Nephron progenitor cell (in vitro differentiated cells): ENCODE data around the gene FAM174C.
"Not testable (repeated sequence)": the region's sequence is repeated elsewhere in the genome, so short reads cannot be mapped to it uniquely, and the experiment has no call there.

Experiments used
- DNase-seq: peaks from one replicate; pipeline ENCODE4 v3.0.0; 2021
- H3K27ac Mint-ChIP-seq: 2 replicates; pipeline ENCODE4 v1.8.0; 2021; ENCODE audit warnings: mild to moderate bottlenecking, moderate library complexity, mixed read lengths
- H3K27me3 Mint-ChIP-seq: 2 replicates; pipeline ENCODE4 v1.8.0; 2021; ENCODE audit warnings: mild to moderate bottlenecking, low read depth, mixed read lengths; ENCODE audit not compliant: poor library complexity
- H3K36me3 Mint-ChIP-seq: 2 replicates; pipeline ENCODE4 v1.8.0; 2021; ENCODE audit warnings: low read depth, mixed read lengths
- H3K4me1 Mint-ChIP-seq: 2 replicates; pipeline ENCODE4 v1.8.0; 2021; ENCODE audit warnings: mixed read lengths
- H3K4me3 Mint-ChIP-seq: 2 replicates; pipeline ENCODE4 v1.8.0; 2021; ENCODE audit warnings: mild to moderate bottlenecking, moderate library complexity, mixed read lengths
- H3K9me3 Mint-ChIP-seq: 2 replicates; pipeline ENCODE4 v1.8.0; 2021; ENCODE audit warnings: mild to moderate bottlenecking, moderate library complexity, mixed read lengths
- CTCF ChIP-seq: fragments of 200-600 bp; sonication (generic); IDR thresholded peaks from 2 replicates; pipeline ENCODE4 v1.5.0; 2021; ENCODE audit warnings: antibody characterized with exemption

FAM174C gene

GRCh38 chr19:1240925-1241324 is 34.4 kb upstream of the FAM174C start:
- no peak for TF ChIP-seq CTCF
- no peak overlapping the region for H3K27ac Mint-ChIP-seq
- DNase-seq: no peak
- peak overlapping the region; percentile 78 for H3K4me3 Mint-ChIP-seq
- peaks cover 34% of the 10 kb centered on the region for H3K4me1 Mint-ChIP-seq
- H3K36me3 Mint-ChIP-seq: no peaks in the 10 kb centered on the region
- no peaks in the 10 kb centered on the region for H3K27me3 Mint-ChIP-seq
- no peaks in the 10 kb centered on the region for H3K9me3 Mint-ChIP-seq

GRCh38 chr19:1241417-1242095 is 33.8 kb upstream of the FAM174C start, which contains the start of gene ATP5F1D:
Gene ATP5F1D (plus strand): TSS chr19:1241751. CDS start chr19:1241851, 100 bp downstream.
- TF ChIP-seq CTCF: no peak
- peak; percentile 90 for DNase-seq
- Mint-ChIP-seq H3K27me3 (no peaks in the 10 kb centered on the region), H3K36me3 (no peaks in the 10 kb centered on the region), H3K27ac (no peak within 1 kb of the TSS), H3K4me1 (peaks cover 36% of the 10 kb centered on the region), H3K9me3 (no peaks in the 10 kb centered on the region), H3K4me3 (peak within 1 kb of the TSS; percentile 84)

- DNase-seq: peak; percentile 89
- Mint-ChIP-seq H3K36me3 (no peaks in the 10 kb centered on the region), H3K4me3 (peak overlapping the region; percentile 60), H3K27ac (no peak overlapping the region), H3K9me3 (no peaks in the 10 kb centered on the region), H3K4me1 (peaks cover 30% of the 10 kb centered on the region), H3K27me3 (no peaks in the 10 kb centered on the region)
- TF ChIP-seq CTCF: peak; percentile 87
Observed at GRCh38 chr19:1243768-1244692, 31.3 kb upstream of the FAM174C start.

GRCh38 chr19:1244693-1245451 is 30.5 kb upstream of the FAM174C start:
- peaks cover 24% of the 10 kb centered on the region for H3K4me1 Mint-ChIP-seq
- no peaks in the 10 kb centered on the region for H3K27me3 Mint-ChIP-seq
- no peaks in the 10 kb centered on the region for H3K9me3 Mint-ChIP-seq
- peak; percentile 12 for TF ChIP-seq CTCF
- H3K4me3 Mint-ChIP-seq: peak overlapping the region; percentile 60
- H3K36me3 Mint-ChIP-seq: no peaks in the 10 kb centered on the region
- no peak for DNase-seq
- H3K27ac Mint-ChIP-seq: no peak overlapping the region

GRCh38 chr19:1245494-1246264 is 29.7 kb upstream of the FAM174C start:
- no peaks in the 10 kb centered on the region for H3K9me3 Mint-ChIP-seq
- H3K27me3 Mint-ChIP-seq: no peaks in the 10 kb centered on the region
- no peak for TF ChIP-seq CTCF
- no peaks in the 10 kb centered on the region for H3K36me3 Mint-ChIP-seq
- peaks cover 24% of the 10 kb centered on the region for H3K4me1 Mint-ChIP-seq
- H3K27ac Mint-ChIP-seq: no peak overlapping the region
- DNase-seq: peak; percentile 60
- no peak overlapping the region for H3K4me3 Mint-ChIP-seq

- not testable (repeated sequence) for H3K9me3 Mint-ChIP-seq, H3K36me3 Mint-ChIP-seq, H3K4me3 Mint-ChIP-seq, H3K27ac Mint-ChIP-seq, H3K27me3 Mint-ChIP-seq
- peak; percentile 36 for DNase-seq
- H3K4me1 Mint-ChIP-seq: peaks cover 22% of the 10 kb centered on the region
Observed at GRCh38 chr19:1246265-1247087, 28.9 kb upstream of the FAM174C start.
